ENCODE results near the gene ADTRP.

The ADTRP gene

DNA sequence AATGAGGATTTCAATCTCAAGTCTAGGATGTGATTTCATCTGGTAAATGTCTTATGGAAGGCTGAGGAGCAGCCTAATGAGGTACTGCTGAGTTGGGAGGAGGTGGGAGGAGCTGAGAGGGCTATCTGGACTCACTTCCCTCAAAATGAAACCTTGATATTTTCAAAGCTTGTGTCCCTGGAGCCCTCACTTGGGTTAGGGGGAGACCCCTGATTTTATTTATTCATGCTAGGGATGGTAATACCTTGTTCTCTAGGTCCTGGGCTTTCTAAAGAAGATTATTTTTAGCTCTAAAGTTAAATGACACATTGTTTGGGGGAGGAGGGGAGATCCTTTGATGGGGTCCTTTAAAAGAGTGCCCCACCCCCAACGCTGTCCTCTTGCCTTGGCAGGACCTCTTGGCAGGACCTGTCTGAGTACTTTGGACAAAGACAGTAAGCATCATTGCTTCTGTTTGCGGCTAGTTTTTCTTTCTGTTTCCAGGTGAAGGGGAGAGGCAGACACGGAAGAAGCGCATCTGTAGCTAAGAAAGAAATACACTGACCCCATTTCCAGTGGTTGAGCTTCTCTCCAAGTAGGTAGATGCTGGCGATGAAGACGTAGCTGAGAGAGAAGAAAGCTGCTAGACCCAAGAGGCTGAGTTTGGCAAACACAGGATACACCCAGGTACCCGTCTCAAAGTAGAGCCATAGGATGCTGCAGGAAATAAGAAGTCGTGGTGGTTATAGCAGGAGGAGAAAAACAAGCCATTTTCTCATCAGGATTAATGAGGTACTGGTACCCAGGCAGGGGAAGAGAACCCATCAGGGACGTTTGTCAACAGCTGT lies 55.6 kb downstream of the ADTRP start:
- DNase-seq, result peak; percentile 36

DNA sequence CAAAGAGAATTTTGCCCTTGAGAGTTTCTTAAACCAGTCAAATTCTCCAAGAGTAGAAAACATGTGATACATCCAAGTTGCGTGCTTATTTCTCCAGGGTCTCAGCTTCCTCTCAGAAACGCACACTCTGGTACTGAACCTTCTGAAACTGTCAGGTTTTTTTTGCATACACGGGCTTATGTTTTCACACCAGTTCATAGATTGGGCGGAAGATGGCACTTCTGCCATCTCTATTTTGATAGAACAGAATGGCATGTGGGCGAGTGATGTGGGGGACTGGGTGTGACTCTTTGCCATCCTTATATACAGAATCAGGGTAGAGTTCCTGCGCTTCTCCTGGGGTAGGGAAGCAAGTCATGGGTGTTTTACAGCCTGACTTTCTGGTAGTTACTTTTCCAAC lies 56.4 kb downstream of the ADTRP start:
- no peak for DNase-seq

DNA sequence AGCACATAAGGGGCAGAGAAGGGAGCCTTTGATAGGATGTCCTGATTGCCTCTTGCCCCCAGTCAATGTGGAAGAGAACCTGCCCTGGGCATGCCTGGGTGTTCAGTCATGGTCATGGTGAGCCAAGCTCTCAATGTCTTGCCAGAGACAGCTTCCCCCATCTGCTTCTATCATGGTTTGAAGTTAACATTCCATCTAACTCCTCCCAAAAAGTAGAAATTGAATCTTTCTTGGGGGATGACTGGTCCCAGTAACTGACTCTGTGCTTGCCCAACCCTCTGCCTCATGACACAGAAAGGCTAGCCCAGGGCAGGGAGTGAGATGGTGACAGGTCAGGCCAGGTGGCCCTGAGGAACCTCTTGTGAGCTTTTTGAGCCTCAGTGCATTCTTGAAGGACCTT lies 60.1 kb downstream of the ADTRP start:
- DNase-seq, result no peak

DNA sequence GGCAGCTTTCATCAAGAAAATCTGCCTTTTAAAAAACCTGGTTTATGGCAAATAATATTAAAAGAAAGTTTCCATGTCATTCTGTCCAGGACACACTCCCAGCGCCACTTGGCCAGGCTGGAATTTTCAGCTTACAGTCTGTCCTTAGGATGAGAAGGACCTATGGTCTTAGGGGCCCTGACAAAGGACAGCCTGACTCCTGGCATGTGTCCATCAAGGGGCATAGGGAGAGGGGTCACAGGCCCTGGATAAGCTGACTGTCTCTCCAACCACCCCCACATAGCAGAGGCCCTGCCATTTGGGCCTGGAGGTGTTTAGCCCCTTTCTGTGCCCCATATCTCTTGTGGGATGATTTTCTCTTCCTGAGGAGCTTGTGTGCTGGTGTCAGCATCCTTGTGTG lies 60.6 kb downstream of the ADTRP start:
- no peak for DNase-seq

DNA sequence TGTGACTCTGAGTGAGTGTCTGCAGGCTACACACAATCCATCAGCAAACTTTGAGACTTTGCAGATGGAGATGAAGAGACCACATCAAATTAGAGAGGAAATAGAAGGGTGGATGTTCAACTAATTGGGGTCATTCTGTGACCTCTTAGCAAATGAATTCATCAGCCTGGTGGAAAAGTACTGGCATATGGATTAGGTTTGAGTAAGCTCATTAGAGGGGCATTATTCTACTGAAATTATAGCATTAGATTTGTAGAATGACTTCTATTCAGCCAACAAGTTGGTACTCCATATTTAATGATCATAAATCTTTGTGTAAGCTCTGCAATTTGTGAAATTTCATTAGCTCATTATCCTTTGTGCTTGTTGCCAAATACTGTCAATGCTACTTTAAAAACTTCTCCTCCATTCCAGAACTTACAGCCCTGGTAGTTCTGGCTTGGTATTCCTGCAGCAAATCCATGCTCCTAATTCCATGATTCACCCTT lies 63.8 kb downstream of the ADTRP start:
- no peak for DNase-seq

DNA sequence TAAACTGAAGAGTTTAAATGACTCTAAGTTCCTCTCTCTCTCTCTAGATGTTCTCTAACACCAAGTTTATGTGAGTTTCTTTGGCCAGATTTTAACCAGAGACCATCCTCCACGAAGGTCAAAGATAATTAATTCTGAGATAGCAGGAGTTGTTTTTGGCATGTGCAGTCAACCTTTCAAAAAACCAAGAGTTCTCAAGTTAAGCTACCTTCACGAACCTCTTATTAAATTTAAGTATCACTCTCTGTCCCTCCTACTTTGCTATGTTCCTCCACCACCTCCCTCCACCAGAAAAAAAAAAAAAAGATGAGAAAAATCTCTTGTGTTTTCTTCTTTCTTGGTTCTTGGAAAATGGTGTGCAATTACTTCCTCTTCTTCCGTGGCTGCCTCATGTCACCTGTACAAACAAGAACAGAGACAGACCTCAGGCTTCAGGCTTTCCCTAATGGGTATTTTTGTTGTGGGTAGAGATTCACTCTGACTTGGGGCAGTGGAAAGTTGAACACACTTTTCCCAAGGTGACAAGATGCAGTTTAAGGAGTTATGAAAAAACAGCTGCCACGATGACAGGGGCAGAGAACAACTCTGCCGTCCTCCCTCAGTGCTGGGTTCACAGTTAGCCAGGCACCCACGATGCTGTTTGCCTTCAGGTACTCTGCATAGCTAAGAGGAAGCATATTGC lies 64.3 kb downstream of the ADTRP start:
- DNase-seq, result no peak

DNA sequence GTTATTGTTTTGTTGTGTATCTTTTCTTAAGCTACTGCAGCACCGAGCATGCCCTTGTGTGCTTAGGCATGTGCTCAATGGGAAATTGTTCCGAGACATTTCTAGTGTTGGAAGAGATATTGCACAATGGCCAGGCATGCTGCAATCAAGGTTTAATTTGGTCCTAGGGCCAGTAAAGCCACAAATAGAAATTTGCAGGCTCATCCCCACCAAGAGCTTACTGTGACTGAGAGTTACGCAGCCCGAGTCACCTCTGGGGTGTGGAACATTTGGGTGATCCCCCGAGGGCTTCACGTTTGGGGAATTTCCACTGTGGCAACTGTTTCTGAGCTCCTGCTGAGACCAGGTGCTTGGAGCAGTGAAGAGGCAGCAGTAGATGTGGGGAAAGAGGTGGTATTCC lies 65.8 kb downstream of the ADTRP start:
- DNase-seq, result peak; percentile 91

DNA sequence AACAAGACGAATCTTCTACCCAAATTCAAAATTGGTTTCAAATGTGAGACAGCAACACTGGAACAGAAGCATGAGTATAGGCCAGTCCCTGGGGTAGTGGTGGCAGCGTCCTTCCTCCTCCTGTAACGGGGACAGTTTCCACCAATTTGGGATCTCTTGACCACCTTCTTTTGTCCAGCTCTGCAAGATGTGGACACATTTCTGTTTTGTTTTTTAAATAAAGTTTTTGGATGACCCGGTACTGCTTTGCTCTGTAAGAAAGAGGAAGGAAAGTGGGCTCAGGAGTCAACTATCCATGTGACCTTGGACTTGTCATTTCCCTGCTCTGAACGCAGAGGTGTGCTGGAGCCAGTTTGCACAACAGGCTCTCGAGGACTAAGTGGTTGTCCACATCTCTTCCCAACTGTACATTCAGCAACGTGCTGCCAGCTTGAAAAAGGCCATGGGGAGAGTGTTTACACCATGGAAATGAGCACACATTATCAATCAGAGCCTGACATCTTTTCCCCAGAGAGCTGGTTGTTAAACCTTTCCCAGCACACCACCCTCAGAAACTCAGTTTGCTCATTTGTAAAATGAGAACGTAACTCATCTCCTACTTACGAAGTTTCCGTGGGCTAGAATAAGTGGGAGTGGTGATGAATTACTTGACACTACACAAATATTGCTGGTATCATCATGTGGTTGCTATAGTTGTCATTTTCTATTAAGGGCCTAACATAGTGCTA lies 66.5 kb downstream of the ADTRP start:
- peak; percentile 83 for DNase-seq

DNA sequence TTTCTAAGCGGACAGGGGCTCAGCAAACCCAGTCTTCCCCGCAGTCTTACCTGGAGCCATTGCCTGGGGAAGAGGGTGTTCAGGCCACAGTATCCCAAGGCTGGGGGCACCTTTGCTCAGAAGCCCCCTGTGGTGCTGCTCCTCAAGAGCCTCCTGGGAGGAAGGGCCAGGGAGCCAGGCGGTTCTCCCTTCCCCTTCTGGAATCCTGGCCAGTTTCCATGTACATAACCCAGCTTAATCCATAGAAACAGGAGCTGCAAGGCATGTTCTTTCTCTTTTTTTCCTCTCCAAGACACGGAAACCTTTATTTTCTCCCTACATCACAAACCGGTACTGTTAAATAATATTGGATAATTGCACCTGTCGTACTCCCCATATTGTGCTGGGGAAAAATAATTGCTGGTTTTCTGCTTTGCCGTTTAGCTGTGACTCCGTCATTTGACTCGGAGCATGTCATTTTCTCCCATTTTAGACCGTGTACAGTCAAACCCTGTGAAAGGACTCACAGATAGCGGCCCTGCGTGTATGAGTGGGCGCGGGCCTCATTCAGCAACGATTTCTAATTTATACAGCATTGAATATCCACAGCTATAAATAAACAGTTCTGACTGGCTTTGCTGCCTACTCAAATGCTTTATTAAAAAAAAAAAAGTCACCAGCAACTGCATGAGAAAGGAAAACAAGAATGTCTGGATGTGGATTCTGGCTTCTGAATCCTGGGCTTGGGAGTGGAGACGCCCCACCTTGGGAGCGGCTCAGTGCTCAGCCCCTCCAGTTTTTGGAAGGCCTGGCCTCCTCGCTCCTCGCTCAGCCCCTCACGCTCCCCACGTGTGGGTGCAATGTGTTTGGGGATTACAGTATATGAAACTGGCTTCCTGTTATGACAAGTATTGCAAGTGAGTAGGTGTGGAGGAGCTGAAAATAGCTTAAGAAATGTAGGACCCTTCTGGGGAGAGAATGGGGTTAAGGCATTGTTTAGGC lies 67.3 kb downstream of the ADTRP start:
- DNase-seq, result peak; percentile 83

DNA sequence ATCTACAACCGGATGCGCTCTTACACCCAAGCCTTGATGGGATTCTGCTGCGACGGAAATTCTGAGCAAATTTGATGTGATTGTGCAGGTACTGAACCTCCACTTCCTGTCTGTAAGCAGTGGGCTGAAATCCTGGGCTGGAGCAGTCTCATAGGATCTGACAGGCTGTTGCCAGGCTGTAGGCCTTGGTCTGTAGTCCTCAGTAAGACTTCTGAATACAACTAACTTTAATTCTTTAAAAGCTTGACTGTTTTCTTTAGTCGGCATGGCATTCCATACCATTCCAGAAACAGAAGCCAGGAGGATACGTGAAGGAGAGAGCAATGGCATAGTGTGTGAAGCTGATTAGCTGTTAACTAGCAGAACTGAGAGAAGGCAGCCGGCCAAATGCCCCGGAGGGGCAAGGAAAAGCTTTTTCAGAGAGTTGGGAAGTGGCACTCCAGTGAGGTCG lies 68.3 kb downstream of the ADTRP start:
- DNase-seq, result no peak

DNA sequence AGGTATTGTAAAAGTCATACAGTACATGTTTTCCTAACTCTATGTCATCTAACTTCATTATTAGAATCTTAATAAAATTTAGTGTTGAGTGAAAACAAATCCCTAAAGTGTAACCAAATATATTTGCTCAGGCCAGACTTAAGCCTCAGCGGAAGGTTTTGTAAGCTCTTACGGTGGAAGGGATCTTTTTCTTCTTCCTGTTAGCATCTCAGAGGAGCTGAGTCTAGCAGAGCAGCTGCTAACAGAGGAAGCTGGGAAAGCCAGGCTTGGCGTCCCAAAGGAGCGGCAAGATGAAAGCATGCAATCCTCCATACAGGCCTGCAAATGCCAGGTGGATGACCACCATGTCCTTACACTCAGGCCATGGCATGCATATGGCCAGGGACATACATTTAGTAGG lies 72.4 kb downstream of the ADTRP start:
- DNase-seq, result no peak

DNA sequence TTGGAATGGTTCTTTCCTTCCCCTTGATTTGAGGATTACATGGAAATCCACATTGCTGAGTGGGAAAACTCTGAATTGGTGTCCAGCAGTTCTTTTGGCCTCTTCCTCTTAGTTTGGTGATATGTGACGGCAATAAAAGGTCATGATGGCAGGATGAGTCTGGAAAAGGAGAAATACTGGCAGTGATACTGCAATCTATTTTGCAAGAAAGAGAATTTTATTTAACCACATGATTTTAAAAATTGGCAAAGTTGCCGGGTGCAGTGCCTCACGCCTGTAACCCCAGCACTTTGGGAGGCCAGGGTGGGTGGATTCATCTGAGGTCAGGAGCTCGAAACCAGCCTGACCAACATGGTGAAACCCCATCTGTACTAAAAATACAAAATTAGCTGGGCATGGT lies 73.1 kb downstream of the ADTRP start:
- peak; percentile 66 for DNase-seq

DNA sequence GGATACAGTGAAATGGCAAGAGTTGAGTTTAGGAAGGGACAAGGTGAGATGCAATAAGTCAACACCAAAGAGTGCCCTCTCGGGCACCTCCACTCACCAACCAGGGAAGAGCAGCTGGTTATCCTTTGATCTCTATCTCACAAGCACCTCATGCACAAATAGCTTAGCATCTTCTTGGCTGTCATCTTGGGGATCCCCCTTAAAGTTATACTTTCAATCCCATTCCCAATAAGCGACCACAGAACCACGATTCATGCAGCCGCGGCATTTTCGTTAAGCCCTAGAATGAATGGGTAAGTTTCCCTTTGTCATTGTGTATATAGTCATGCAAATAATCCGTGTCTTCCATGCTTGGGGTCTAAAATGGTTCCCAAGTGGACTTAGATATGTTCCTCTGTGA lies 73.5 kb downstream of the ADTRP start:
- no peak for DNase-seq

DNA sequence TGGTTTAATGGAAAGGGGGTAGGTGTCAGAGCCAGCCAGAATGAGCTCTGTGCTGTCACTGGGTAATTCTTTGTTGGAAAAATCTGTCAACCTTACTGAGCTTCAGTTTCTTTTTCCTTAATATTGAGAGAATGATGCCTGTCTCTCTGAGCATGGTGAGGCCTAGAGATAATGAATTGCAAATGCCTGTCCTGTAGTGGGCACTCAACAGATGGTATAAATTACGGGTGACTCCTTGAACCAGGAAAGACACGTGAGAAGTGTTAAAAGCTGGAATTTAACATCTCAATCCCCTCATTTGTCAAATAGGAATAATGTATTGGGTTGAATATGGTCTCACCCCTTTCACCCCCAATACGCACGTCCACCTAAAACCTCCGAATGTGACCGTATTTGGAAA lies 74.9 kb downstream of the ADTRP start:
- DNase-seq, result no peak

DNA sequence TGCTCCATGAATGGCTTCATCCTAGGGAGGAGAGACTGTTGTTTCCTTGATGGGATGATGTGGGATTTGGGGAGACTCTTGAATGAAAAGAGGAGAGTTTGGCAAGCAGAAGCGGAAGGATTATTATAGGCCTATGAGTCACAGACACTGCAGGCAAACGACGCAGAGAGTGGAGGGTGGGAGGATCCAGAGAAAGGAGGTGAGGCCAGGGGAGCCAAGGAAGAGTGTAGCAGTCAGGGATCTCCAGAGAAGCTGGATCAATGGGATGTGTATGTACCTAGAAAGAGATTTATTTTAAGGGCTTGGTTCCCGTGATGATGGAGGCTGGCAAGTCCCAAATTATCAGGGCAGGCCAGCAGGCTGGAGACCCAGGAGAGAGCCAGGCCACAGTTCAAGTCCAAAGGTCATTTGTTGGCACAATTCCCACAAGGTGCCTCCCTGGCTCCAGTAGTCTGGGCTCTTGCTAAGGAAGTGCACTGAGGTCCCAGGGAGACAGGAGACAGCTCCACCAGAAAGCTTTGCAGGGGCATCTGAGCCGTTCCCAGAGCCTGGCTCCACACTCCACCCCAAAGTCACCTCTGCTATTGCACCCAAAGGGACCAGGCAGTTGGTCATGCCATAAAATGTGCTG lies 76.0 kb downstream of the ADTRP start:
- peak; percentile 73 for DNase-seq

DNA sequence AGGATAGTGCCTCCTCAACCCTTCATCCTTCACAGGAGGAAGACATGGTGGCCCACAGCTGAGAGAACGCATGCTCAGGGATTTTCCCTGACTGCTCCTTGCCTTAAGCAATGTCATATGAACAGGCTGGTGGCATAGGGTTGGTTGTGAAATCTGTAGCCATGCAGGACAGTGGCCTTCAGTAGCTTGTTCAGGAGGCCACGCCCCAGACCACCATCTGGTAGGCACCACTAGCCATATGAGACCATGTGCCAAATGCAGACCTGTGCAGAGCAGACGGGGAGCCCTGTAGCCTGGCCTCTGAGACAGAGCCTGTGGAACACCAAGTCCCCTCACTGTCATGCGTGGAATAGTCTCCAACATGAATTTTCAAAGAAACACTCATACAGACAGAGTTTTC lies 76.5 kb downstream of the ADTRP start:
- peak; percentile 92 for DNase-seq

DNA sequence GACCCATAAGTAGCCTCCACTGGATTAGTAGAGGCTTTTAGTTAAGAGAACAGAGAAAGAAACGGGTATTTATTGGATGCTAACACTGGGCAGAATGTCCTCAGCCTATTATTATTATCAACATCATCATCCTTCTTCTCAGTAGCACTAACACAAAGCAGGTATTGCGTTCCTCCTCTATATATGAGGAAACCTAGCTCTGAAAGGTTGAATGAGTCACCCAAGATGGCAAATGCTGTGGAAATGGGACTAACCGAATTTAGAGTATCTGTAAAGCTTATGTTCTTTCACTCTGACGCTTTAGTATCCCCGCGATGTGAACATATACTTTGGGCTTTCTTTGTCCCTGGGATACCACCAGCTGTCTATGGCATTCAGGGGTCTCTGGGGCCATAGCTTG lies 77.0 kb downstream of the ADTRP start:
- peak; percentile 36 for DNase-seq

DNA sequence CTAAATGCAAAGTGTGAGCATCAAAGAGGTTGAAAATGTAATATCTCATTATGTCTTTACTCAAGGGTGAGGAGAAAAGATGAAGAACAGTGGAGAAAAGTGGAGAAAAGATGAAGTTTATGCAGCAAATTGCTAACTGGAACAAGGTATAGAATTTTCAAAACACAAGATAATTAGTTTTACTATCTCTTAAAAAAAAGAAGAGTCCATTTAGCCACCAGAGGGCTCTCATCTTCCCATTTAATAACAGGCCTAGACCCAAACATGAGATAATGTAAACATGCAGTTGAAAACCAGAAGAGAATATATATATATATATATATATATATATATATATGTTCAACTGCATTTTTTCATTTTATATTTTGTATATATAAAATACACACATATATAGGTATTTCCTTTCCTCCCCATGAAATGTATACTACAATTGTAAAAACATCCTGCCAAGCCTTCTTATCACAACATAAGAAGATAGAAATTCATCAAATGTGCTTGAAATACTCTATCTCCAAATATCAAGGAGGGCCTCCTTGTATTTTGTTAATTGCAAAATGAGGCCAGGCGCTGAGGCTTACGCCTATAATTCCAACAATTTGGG lies 78.4 kb downstream of the ADTRP start:
- DNase-seq, result peak; percentile 82

DNA sequence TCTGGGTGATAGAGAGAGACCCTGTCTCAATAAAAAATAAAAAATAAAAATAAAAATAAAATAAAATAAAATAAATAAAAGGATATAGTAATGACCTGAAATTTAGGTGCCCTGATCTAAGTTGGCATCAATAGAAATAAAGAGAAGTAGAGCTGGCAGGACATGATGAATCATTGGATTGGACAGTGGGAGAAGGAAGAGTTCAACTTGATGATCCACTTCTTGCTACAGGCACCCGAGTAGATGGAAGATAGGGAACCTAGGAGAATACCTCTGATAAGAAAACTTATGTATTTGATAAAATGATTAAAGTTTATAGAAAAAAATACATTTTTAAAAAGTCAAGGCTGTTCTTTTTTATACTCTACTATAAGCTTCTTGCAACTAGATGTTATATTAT lies 79.0 kb downstream of the ADTRP start:
- peak; percentile 58 for DNase-seq

DNA sequence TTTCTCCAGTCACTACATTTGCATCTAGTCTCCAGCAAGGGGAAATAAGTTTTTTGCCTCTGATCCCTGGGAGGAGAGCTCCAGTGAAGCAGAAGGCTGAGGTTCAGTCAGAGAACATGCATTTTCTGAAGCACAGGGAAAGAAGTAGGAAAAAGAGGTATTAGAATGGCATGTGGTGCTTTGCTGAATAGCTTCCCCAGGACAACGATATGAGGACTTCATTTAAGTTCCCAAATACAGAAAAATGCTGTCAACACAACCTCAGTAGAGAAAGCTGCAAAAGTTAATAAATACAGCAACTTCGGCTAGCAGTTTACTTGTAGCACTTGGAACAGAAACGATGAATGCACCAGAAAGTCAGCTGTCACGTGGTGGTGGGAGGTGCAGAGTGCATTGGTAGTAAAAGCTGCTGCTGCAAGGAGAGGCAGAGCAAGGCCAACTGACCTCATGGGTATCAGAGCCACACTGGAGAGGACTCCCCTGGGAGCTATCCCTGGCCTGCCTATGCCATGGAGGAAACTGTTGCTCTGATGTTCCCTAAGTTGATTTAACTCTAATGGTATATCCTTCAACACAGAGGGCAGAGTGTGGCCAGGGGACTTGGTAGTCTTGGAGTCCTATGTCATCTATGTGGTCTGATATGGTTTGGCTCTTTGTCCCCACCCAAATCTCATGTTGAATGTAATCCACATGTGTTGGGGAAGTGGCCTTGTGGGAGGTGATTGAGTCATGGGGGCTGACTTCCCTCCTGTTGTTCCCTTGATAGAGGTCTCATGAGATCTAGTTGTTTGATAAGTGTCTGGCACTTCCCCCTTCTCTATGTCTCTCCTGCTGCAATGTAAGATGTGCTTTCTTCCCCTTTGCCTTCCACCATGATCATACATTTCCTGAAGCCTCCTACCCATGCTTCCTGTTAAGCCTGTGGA lies 85.9 kb downstream of the ADTRP start:
- peak; percentile 72 for DNase-seq

Data from inflammatory macrophage treated with lipopolysaccharide for 4 hours (primary cell).